IMR-90 (cell line): ENCODE results near the gene ADCY5. TPM values are rescaled to one million over a fixed set of nuclear protein-coding genes. Genes with fewer than 3 reads are reported as not detected.

ENCODE experiments used
- ATAC-seq: fragments of 200-7000 bp; cut with Tn5 transposase; 2 replicates; pipeline ENCODE4 v1.9.1; 2020; ENCODE audit warnings: low read depth, mild to moderate bottlenecking, moderate library complexity
- BruUV-seq: library from RNA; stranded (reverse); fragments of 400-500 nt; replicated peaks from 2 replicates; lab custom pipeline; 2021; lab: Mats Ljungman, UMichigan
- CTCF ChIA-PET: fragments of 300-600 bp; formaldehyde crosslinking; extraction: SDS; loops from one replicate; lab custom pipeline; 2021; ENCODE audit warnings: antibody characterized with exemption; lab: Yijun Ruan, JAX
- POLR2A ChIA-PET: fragments of 300-600 bp; sonication (Branson Sonifier 250); formaldehyde crosslinking; loops from one replicate; lab custom pipeline; 2022; ENCODE audit warnings: antibody characterized with exemption; ENCODE audit not compliant: unreplicated experiment; lab: Charles Lee
- DNase-seq: peaks from one replicate; pipeline ENCODE4 v3.0.0; 2013
- H2AFZ ChIP-seq: replicated peaks from 2 replicates; pipeline ENCODE3; 2013; ENCODE audit warnings: low read length, mild to moderate bottlenecking; ENCODE audit not compliant: poor library complexity
- H2AK5ac ChIP-seq: 2 replicates; pipeline ENCODE4 v1.6.1; 2013; ENCODE audit warnings: low read depth, low read length, inconsistent platforms
- H2AK9ac ChIP-seq: replicated peaks from 2 replicates; pipeline ENCODE3; 2013; ENCODE audit warnings: mild to moderate bottlenecking, low read depth, low read length, moderate library complexity; ENCODE audit not compliant: poor library complexity
- H2BK120ac ChIP-seq: 2 replicates; pipeline ENCODE4 v1.6.1; 2013; ENCODE audit warnings: low read depth, low read length, inconsistent platforms
- H2BK15ac ChIP-seq: 3 replicates; pipeline ENCODE4 v1.6.1; 2013; ENCODE audit warnings: low read depth, low read length, inconsistent platforms
- H2BK20ac ChIP-seq: 2 replicates; pipeline ENCODE4 v1.6.1; 2013; ENCODE audit warnings: low read depth, mild to moderate bottlenecking, inconsistent platforms, low read length, moderate library complexity
- H2BK5ac ChIP-seq: 2 replicates; pipeline ENCODE4 v1.6.1; 2013; ENCODE audit warnings: mild to moderate bottlenecking, low read depth, low read length, inconsistent platforms; ENCODE audit not compliant: poor library complexity, severe bottlenecking
- H3K14ac ChIP-seq: replicated peaks from 2 replicates; pipeline ENCODE4 v1.6.1; 2013; ENCODE audit warnings: low read depth, low read length, inconsistent platforms
- H3K18ac ChIP-seq: 2 replicates; pipeline ENCODE4 v1.6.1; 2013; ENCODE audit warnings: low read depth, low read length, control low read depth
- H3K23ac ChIP-seq: 2 replicates; pipeline ENCODE4 v1.6.1; 2013; ENCODE audit warnings: low read depth, low read length, inconsistent platforms
- H3K27ac ChIP-seq: 2 replicates; pipeline ENCODE4 v1.5.1; 2013; ENCODE audit warnings: mild to moderate bottlenecking, control low read depth, low read length; ENCODE audit not compliant: insufficient read depth
- H3K27me3 ChIP-seq: 2 replicates; pipeline ENCODE4 v1.6.1; 2013; ENCODE audit warnings: low read length; ENCODE audit not compliant: control insufficient read depth, insufficient read depth
- H3K36me3 ChIP-seq: 2 replicates; pipeline ENCODE4 v1.6.1; 2013; ENCODE audit warnings: low read length, mixed read lengths; ENCODE audit not compliant: control insufficient read depth, insufficient read depth
- H3K4ac ChIP-seq: 2 replicates; pipeline ENCODE4 v1.6.1; 2013; ENCODE audit warnings: low read depth, low read length, inconsistent platforms
- H3K4me1 ChIP-seq: 2 replicates; pipeline ENCODE4 v1.6.1; 2013; ENCODE audit warnings: low read length, mixed read lengths; ENCODE audit not compliant: control insufficient read depth, insufficient read depth
- H3K4me2 ChIP-seq: 2 replicates; pipeline ENCODE4 v1.6.1; 2013; ENCODE audit warnings: low read depth, mild to moderate bottlenecking, control low read depth, low read length, moderate library complexity
- H3K4me3 ChIP-seq: 2 replicates; pipeline ENCODE4 v1.5.1; 2013; ENCODE audit warnings: low read depth, mild to moderate bottlenecking, control low read depth, low read length, moderate library complexity; ENCODE audit not compliant: insufficient read depth
- H3K56ac ChIP-seq: 2 replicates; pipeline ENCODE4 v1.6.1; 2013; ENCODE audit warnings: low read length, inconsistent platforms; ENCODE audit not compliant: insufficient read depth; ENCODE audit errors: extremely low read depth
- H3K79me1 ChIP-seq, 2 experiments: 2 replicates each; pipeline ENCODE4 v1.6.1; 2013; ENCODE audit warnings: low read length in 2 of 2, inconsistent platforms in 1 of 2, low read depth in 1 of 2
- H3K9ac ChIP-seq: 2 replicates; pipeline ENCODE4 v1.6.1; 2013; ENCODE audit warnings: low read depth, low read length, control low read depth
- H3K9me1 ChIP-seq: 2 replicates; pipeline ENCODE4 v1.6.1; 2013; ENCODE audit warnings: low read length, inconsistent platforms; ENCODE audit not compliant: insufficient read depth
- H3K9me3 ChIP-seq: 2 replicates; pipeline ENCODE4 v1.6.1; 2013; ENCODE audit warnings: low read length; ENCODE audit not compliant: control insufficient read depth, insufficient read depth
- H4K20me1 ChIP-seq: 2 replicates; pipeline ENCODE4 v1.6.1; 2013; ENCODE audit warnings: low read length, inconsistent platforms; ENCODE audit not compliant: insufficient read depth
- H4K5ac ChIP-seq: 2 replicates; pipeline ENCODE4 v1.6.1; 2013; ENCODE audit warnings: mild to moderate bottlenecking, low read depth, low read length, control low read depth
- H4K8ac ChIP-seq, 2 experiments: 2 replicates each; pipeline ENCODE4 v1.6.1; 2013; ENCODE audit warnings: low read depth in 2 of 2, low read length in 2 of 2, control low read depth in 1 of 2, inconsistent platforms in 1 of 2
- H4K91ac ChIP-seq: 2 replicates; pipeline ENCODE4 v1.6.1; 2013; ENCODE audit warnings: low read depth, low read length, inconsistent platforms; ENCODE audit not compliant: insufficient read depth
- BHLHE40 ChIP-seq: fragments of 150-350 bp; IDR thresholded peaks from 2 replicates; pipeline ENCODE4 v1.6.1; 2016; ENCODE audit warnings: mild to moderate bottlenecking, low read depth, low read length
- MAZ ChIP-seq: IDR thresholded peaks from 2 replicates; pipeline ENCODE4 v1.6.1; 2012; ENCODE audit warnings: low read depth, mild to moderate bottlenecking, low read length, improper control_type of control experiment, moderate library complexity, borderline replicate concordance
- POLR2A ChIP-seq: IDR thresholded peaks from 2 replicates; pipeline ENCODE4 v1.6.1; 2012; ENCODE audit warnings: mild to moderate bottlenecking, low read depth, low read length
- RAD21 ChIP-seq: IDR thresholded peaks from 2 replicates; pipeline ENCODE4 v1.6.1; 2012; ENCODE audit warnings: low read length, improper control_type of control experiment
- USF2 ChIP-seq: fragments of 150-350 bp; IDR thresholded peaks from 2 replicates; pipeline ENCODE4 v1.6.1; 2017; ENCODE audit warnings: mild to moderate bottlenecking, antibody characterized with exemption, low read length, low read depth
- WGBS, 2 experiments: methylation state at CpG; one replicate each; pipeline versions ENCODE4 v1.1.5 to v1.1.7; 2013; ENCODE audit warnings: missing lambda C conversion rate in 2 of 2; ENCODE audit not compliant: insufficient read length in 1 of 2; ENCODE audit errors: extremely low coverage in 2 of 2; 5-methylcytosine and 5-hydroxymethylcytosine counted together
- dilution Hi-C: fragments of 300-500 bp; cut with HindIII; formaldehyde crosslinking; loops from one replicate; pipeline ENCODE4 v1.14.3; 2018; ENCODE audit warnings: low sequenced_read_pairs; ENCODE audit not compliant: unreplicated experiment
- in situ Hi-C: fragments of 300-500 bp; cut with MboI; formaldehyde crosslinking; loops from 3 replicates; pipeline ENCODE4 v1.14.3; 2019; ENCODE audit warnings: low sequenced_read_pairs, inconsistent platforms, mixed read lengths
- intact Hi-C: fragments of 100-400 bp; cut with micrococcal nuclease; formaldehyde crosslinking; loops from 2 replicates; pipeline ENCODE4 v1.10.0; 2022
- polyA plus RNA-seq, 3 experiments: library from polyadenylated mRNA; depleted of rRNA; stranded (reverse); fragments of >200 nt; gene quantifications; 2 replicates each; pipeline ENCODE4 v1.2.3, GENCODE V29; 2012; ENCODE audit warnings: low replicate concordance in 1 of 3
- total RNA-seq: library from RNA; depleted of rRNA; stranded (reverse); fragments of >200 nt; gene quantifications from 2 replicates; pipeline ENCODE4 v1.2.3, GENCODE V29; 2012

ADCY5 gene
- total and polyA plus RNA-seq, 2 of the 4 experiments (the other 2 are of a cell fraction): 0.14 to 0.18 TPM

GRCh38 chr3:123444023-123444422 lies 4.9 kb downstream of the ADCY5 start:
- no peak for TF ChIP-seq MAZ
- TF ChIP-seq USF2: no peak
- TF ChIP-seq RAD21: no peak
- TF ChIP-seq BHLHE40: no peak
- TF ChIP-seq POLR2A: no peak
- H2AK5ac ChIP-seq: no peak overlapping the region
- no peak overlapping the region for H4K5ac ChIP-seq
- H3K23ac ChIP-seq: no peak overlapping the region
- no peaks in the 10 kb centered on the region for H3K79me1 ChIP-seq
- POLR2A ChIA-PET: no interaction called here
- no peak overlapping the region for H3K14ac ChIP-seq
- no peak overlapping the region for H3K56ac ChIP-seq
- no peak overlapping the region for H2AFZ ChIP-seq
- H3K4ac ChIP-seq: no peak overlapping the region
- H4K20me1 ChIP-seq: no peaks in the 10 kb centered on the region
- no peak overlapping the region for H2BK120ac ChIP-seq
- no peaks in the 10 kb centered on the region for H3K4me1 ChIP-seq
- H2BK15ac ChIP-seq: no peak overlapping the region
- no peak overlapping the region for H3K4me2 ChIP-seq
- peaks cover 2% of the 10 kb centered on the region; the same call in 1 of the 2 replicates for H3K9me3 ChIP-seq
- no peak overlapping the region for H4K8ac ChIP-seq
- H3K36me3 ChIP-seq: no peaks in the 10 kb centered on the region
- no CpG with 5 or more reads among the region's 6 CpGs for WGBS, 2 experiments
- dilution Hi-C loops (no loop called here), intact Hi-C loops (no loop called here), in situ Hi-C loops (no loop called here)
- H3K4me3 ChIP-seq: no peak overlapping the region
- no TSS peak for BruUV-seq
- H3K27ac ChIP-seq: no peak overlapping the region
- H3K9ac ChIP-seq: no peak overlapping the region
- no peak overlapping the region for H4K91ac ChIP-seq
- no peak overlapping the region for H2BK20ac ChIP-seq
- DNase-seq (no peak), ATAC-seq (no peak)
- CTCF ChIA-PET: no interaction called here
- H2BK5ac ChIP-seq: no peak overlapping the region
- H2AK9ac ChIP-seq: no peak overlapping the region
- H3K27me3 ChIP-seq: peaks cover 84% of the 10 kb centered on the region
- no peaks in the 10 kb centered on the region for H3K9me1 ChIP-seq
- H3K18ac ChIP-seq: no peak overlapping the region
